IMR-90 (cell line): ENCODE measurements around the gene SCNM1. TPM values are rescaled to one million over a fixed set of nuclear protein-coding genes. Genes with fewer than 3 reads are reported as not detected.
A peak's percentile ranks its signal among the peaks of the same experiment; 100 is the strongest.

Source experiments
- ATAC-seq: fragments of 200-7000 bp; cut with Tn5 transposase; 2 replicates; pipeline ENCODE4 v1.9.1; 2020; ENCODE audit warnings: low read depth, mild to moderate bottlenecking, moderate library complexity
- BruUV-seq: library from RNA; stranded (reverse); fragments of 400-500 nt; replicated peaks from 2 replicates; lab custom pipeline; 2021; lab: Mats Ljungman, UMichigan
- CTCF ChIA-PET: fragments of 300-600 bp; formaldehyde crosslinking; extraction: SDS; loops from one replicate; lab custom pipeline; 2021; ENCODE audit warnings: antibody characterized with exemption; lab: Yijun Ruan, JAX
- POLR2A ChIA-PET: fragments of 300-600 bp; sonication (Branson Sonifier 250); formaldehyde crosslinking; loops from one replicate; lab custom pipeline; 2022; ENCODE audit warnings: antibody characterized with exemption; ENCODE audit not compliant: unreplicated experiment; lab: Charles Lee
- DNase-seq: peaks from one replicate; pipeline ENCODE4 v3.0.0; 2013
- H2AFZ ChIP-seq: replicated peaks from 2 replicates; pipeline ENCODE3; 2013; ENCODE audit warnings: low read length, mild to moderate bottlenecking; ENCODE audit not compliant: poor library complexity
- H2AK5ac ChIP-seq: 2 replicates; pipeline ENCODE4 v1.6.1; 2013; ENCODE audit warnings: low read depth, low read length, inconsistent platforms
- H2AK9ac ChIP-seq: replicated peaks from 2 replicates; pipeline ENCODE3; 2013; ENCODE audit warnings: mild to moderate bottlenecking, low read depth, low read length, moderate library complexity; ENCODE audit not compliant: poor library complexity
- H2BK120ac ChIP-seq: 2 replicates; pipeline ENCODE4 v1.6.1; 2013; ENCODE audit warnings: low read depth, low read length, inconsistent platforms
- H2BK15ac ChIP-seq: 3 replicates; pipeline ENCODE4 v1.6.1; 2013; ENCODE audit warnings: low read depth, low read length, inconsistent platforms
- H2BK20ac ChIP-seq: 2 replicates; pipeline ENCODE4 v1.6.1; 2013; ENCODE audit warnings: low read depth, mild to moderate bottlenecking, inconsistent platforms, low read length, moderate library complexity
- H2BK5ac ChIP-seq: 2 replicates; pipeline ENCODE4 v1.6.1; 2013; ENCODE audit warnings: mild to moderate bottlenecking, low read depth, low read length, inconsistent platforms; ENCODE audit not compliant: poor library complexity, severe bottlenecking
- H3K14ac ChIP-seq: replicated peaks from 2 replicates; pipeline ENCODE4 v1.6.1; 2013; ENCODE audit warnings: low read depth, low read length, inconsistent platforms
- H3K18ac ChIP-seq: 2 replicates; pipeline ENCODE4 v1.6.1; 2013; ENCODE audit warnings: low read depth, low read length, control low read depth
- H3K23ac ChIP-seq: 2 replicates; pipeline ENCODE4 v1.6.1; 2013; ENCODE audit warnings: low read depth, low read length, inconsistent platforms
- H3K27ac ChIP-seq: 2 replicates; pipeline ENCODE4 v1.5.1; 2013; ENCODE audit warnings: mild to moderate bottlenecking, control low read depth, low read length; ENCODE audit not compliant: insufficient read depth
- H3K27me3 ChIP-seq: 2 replicates; pipeline ENCODE4 v1.6.1; 2013; ENCODE audit warnings: low read length; ENCODE audit not compliant: control insufficient read depth, insufficient read depth
- H3K36me3 ChIP-seq: 2 replicates; pipeline ENCODE4 v1.6.1; 2013; ENCODE audit warnings: low read length, mixed read lengths; ENCODE audit not compliant: control insufficient read depth, insufficient read depth
- H3K4ac ChIP-seq: 2 replicates; pipeline ENCODE4 v1.6.1; 2013; ENCODE audit warnings: low read depth, low read length, inconsistent platforms
- H3K4me1 ChIP-seq: 2 replicates; pipeline ENCODE4 v1.6.1; 2013; ENCODE audit warnings: low read length, mixed read lengths; ENCODE audit not compliant: control insufficient read depth, insufficient read depth
- H3K4me2 ChIP-seq: 2 replicates; pipeline ENCODE4 v1.6.1; 2013; ENCODE audit warnings: low read depth, mild to moderate bottlenecking, control low read depth, low read length, moderate library complexity
- H3K4me3 ChIP-seq: 2 replicates; pipeline ENCODE4 v1.5.1; 2013; ENCODE audit warnings: low read depth, mild to moderate bottlenecking, control low read depth, low read length, moderate library complexity; ENCODE audit not compliant: insufficient read depth
- H3K56ac ChIP-seq: 2 replicates; pipeline ENCODE4 v1.6.1; 2013; ENCODE audit warnings: low read length, inconsistent platforms; ENCODE audit not compliant: insufficient read depth; ENCODE audit errors: extremely low read depth
- H3K79me1 ChIP-seq, 2 experiments: 2 replicates each; pipeline ENCODE4 v1.6.1; 2013; ENCODE audit warnings: low read length in 2 of 2, inconsistent platforms in 1 of 2, low read depth in 1 of 2
- H3K9ac ChIP-seq: 2 replicates; pipeline ENCODE4 v1.6.1; 2013; ENCODE audit warnings: low read depth, low read length, control low read depth
- H3K9me1 ChIP-seq: 2 replicates; pipeline ENCODE4 v1.6.1; 2013; ENCODE audit warnings: low read length, inconsistent platforms; ENCODE audit not compliant: insufficient read depth
- H3K9me3 ChIP-seq: 2 replicates; pipeline ENCODE4 v1.6.1; 2013; ENCODE audit warnings: low read length; ENCODE audit not compliant: control insufficient read depth, insufficient read depth
- H4K20me1 ChIP-seq: 2 replicates; pipeline ENCODE4 v1.6.1; 2013; ENCODE audit warnings: low read length, inconsistent platforms; ENCODE audit not compliant: insufficient read depth
- H4K5ac ChIP-seq: 2 replicates; pipeline ENCODE4 v1.6.1; 2013; ENCODE audit warnings: mild to moderate bottlenecking, low read depth, low read length, control low read depth
- H4K8ac ChIP-seq, 2 experiments: 2 replicates each; pipeline ENCODE4 v1.6.1; 2013; ENCODE audit warnings: low read depth in 2 of 2, low read length in 2 of 2, control low read depth in 1 of 2, inconsistent platforms in 1 of 2
- H4K91ac ChIP-seq: 2 replicates; pipeline ENCODE4 v1.6.1; 2013; ENCODE audit warnings: low read depth, low read length, inconsistent platforms; ENCODE audit not compliant: insufficient read depth
- FOS ChIP-seq: fragments of 150-350 bp; IDR thresholded peaks from 2 replicates; pipeline ENCODE4 v1.6.1; 2016; ENCODE audit warnings: low read depth, low read length
- MAFK ChIP-seq: IDR thresholded peaks from 2 replicates; pipeline ENCODE4 v1.6.1; 2012; ENCODE audit warnings: low read depth, low read length, improper control_type of control experiment
- SMC3 ChIP-seq: fragments of 150-350 bp; IDR thresholded peaks from 2 replicates; pipeline ENCODE4 v1.6.1; 2016; ENCODE audit warnings: low read depth, mild to moderate bottlenecking, antibody characterized with exemption, low read length, moderate library complexity
- WGBS, 2 experiments: methylation state at CpG; one replicate each; pipeline versions ENCODE4 v1.1.5 to v1.1.7; 2013; ENCODE audit warnings: missing lambda C conversion rate in 2 of 2; ENCODE audit not compliant: insufficient read length in 1 of 2; ENCODE audit errors: extremely low coverage in 2 of 2; 5-methylcytosine and 5-hydroxymethylcytosine counted together
- dilution Hi-C: fragments of 300-500 bp; cut with HindIII; formaldehyde crosslinking; loops from one replicate; pipeline ENCODE4 v1.14.3; 2018; ENCODE audit warnings: low sequenced_read_pairs; ENCODE audit not compliant: unreplicated experiment
- in situ Hi-C: fragments of 300-500 bp; cut with MboI; formaldehyde crosslinking; loops from 3 replicates; pipeline ENCODE4 v1.14.3; 2019; ENCODE audit warnings: low sequenced_read_pairs, inconsistent platforms, mixed read lengths
- intact Hi-C: fragments of 100-400 bp; cut with micrococcal nuclease; formaldehyde crosslinking; loops from 2 replicates; pipeline ENCODE4 v1.10.0; 2022
- polyA plus RNA-seq, 3 experiments: library from polyadenylated mRNA; depleted of rRNA; stranded (reverse); fragments of >200 nt; gene quantifications; 2 replicates each; pipeline ENCODE4 v1.2.3, GENCODE V29; 2012; ENCODE audit warnings: low replicate concordance in 1 of 3
- total RNA-seq: library from RNA; depleted of rRNA; stranded (reverse); fragments of >200 nt; gene quantifications from 2 replicates; pipeline ENCODE4 v1.2.3, GENCODE V29; 2012

Gene SCNM1
- total and polyA plus RNA-seq, 2 of the 4 experiments (the other 2 are of a cell fraction), result 27.4 to 33.2 TPM

- Histone ChIP-seq H3K9me3 (no peaks in the 10 kb centered on the region), H3K56ac (peak overlapping the region; percentile 87), H3K4me1 (peaks cover 4% of the 10 kb centered on the region), H4K5ac (peak overlapping the region; percentile 66), H3K18ac (no peak overlapping the region), H2BK20ac (no peak overlapping the region), H3K79me1 (peaks cover 10 to 43% of the 10 kb centered on the region in 2 experiments), H2BK5ac (peak overlapping the region; percentile 75), H3K14ac (peak overlapping the region; percentile 93), H3K4ac (peak overlapping the region; percentile 87), H3K36me3 (peaks cover 25% of the 10 kb centered on the region), H2BK120ac (no peak overlapping the region), H4K20me1 (no peaks in the 10 kb centered on the region), H3K27ac (peak overlapping the region; percentile 75), H3K23ac (peak overlapping the region; percentile 97), H3K9ac (peak overlapping the region; percentile 90), H3K4me2 (peak overlapping the region; percentile 83), H2BK15ac (no peak overlapping the region), H2AFZ (peak overlapping the region; percentile 94), H3K27me3 (no peaks in the 10 kb centered on the region), H2AK9ac (peak overlapping the region; percentile 59), H2AK5ac (peak overlapping the region; percentile 44; the same call in 1 of the 2 replicates), H3K4me3 (peak overlapping the region; percentile 65), H4K91ac (peak overlapping the region; percentile 61), H4K8ac (peak overlapping the region; percentile 41 to 96; a peak in 3 of 4 replicates), H3K9me1 (peaks cover 3% of the 10 kb centered on the region; the same call in 1 of the 2 replicates)
- 0% methylated on average over 4 of the region's 15 CpGs; no CpG with 5 or more reads in 1 of the 2 experiments for WGBS, 2 experiments
- ChIA-PET POLR2A (interaction anchor here (0.5 kb wide), 1 partner anchor 109 kb away, joined by 4 read pairs; no protein-coding TSS in a partner anchor), CTCF (interaction anchor here (0.7 kb wide), 1 partner anchor 67 kb away, joined by 3 read pairs; no protein-coding TSS in a partner anchor)
- in situ Hi-C loops (no loop called here), intact Hi-C loops (no loop called here), dilution Hi-C loops (no loop called here)
- peak; percentile 73 for DNase-seq
- TF ChIP-seq SMC3 (no peak), MAFK (no peak), FOS (no peak)
- BruUV-seq, result no TSS peak
- ATAC-seq, result peak; percentile 40
Observed at GRCh38 chr1:151166505-151166956, 587 bp downstream of the SCNM1 start.
